HCT116 (cell line): Measurements from ENCODE around the gene MELTF.

ENCODE experiments used
- ATF3 ChIP-seq: IDR thresholded peaks from 2 replicates; pipeline ENCODE4 v1.6.1; 2012
- CEBPB ChIP-seq: IDR thresholded peaks from 2 replicates; pipeline ENCODE4 v1.6.1; 2012; ENCODE audit warnings: low read depth
- CTCF ChIP-seq, 3 experiments: fragments of 200-600 bp in 1 of 3; sonication (generic) in 1 of 3; IDR thresholded peaks in 2 of 3; conservative IDR thresholded peaks in 1 of 3; 2 replicates each; pipeline ENCODE4 v1.5.1; 2012 to 2017; ENCODE audit warnings: low read depth in 2 of 3, low read length in 2 of 3, antibody characterized with exemption in 1 of 3, borderline replicate concordance in 1 of 3, control low read depth in 1 of 3, mild to moderate bottlenecking in 1 of 3, mixed read lengths in 1 of 3, mixed run types in 1 of 3, moderate library complexity in 1 of 3; ENCODE audit not compliant: insufficient read depth in 1 of 3
- ELF1 ChIP-seq: IDR thresholded peaks from 2 replicates; pipeline ENCODE4 v1.6.1; 2012; ENCODE audit warnings: low read depth, borderline replicate concordance
- EZH2 ChIP-seq: fragments of 200-600 bp; sonication (generic); IDR thresholded peaks from 2 replicates; pipeline ENCODE4 v1.6.1; 2017; ENCODE audit warnings: antibody characterized with exemption, mixed run types
- POLR2AphosphoS5 ChIP-seq: IDR thresholded peaks from 2 replicates; pipeline ENCODE4 v1.6.1; 2011; ENCODE audit warnings: mild to moderate bottlenecking, low read depth, low read length, moderate library complexity
- SRF ChIP-seq: IDR thresholded peaks from 2 replicates; pipeline ENCODE4 v1.6.1; 2012; ENCODE audit warnings: low read depth
- YY1 ChIP-seq: IDR thresholded peaks from 2 replicates; pipeline ENCODE4 v1.6.1; 2011; ENCODE audit warnings: low read length, low read depth, moderate library complexity, mild to moderate bottlenecking; ENCODE audit not compliant: insufficient replicate concordance; ENCODE audit errors: extremely low read depth

DNA sequence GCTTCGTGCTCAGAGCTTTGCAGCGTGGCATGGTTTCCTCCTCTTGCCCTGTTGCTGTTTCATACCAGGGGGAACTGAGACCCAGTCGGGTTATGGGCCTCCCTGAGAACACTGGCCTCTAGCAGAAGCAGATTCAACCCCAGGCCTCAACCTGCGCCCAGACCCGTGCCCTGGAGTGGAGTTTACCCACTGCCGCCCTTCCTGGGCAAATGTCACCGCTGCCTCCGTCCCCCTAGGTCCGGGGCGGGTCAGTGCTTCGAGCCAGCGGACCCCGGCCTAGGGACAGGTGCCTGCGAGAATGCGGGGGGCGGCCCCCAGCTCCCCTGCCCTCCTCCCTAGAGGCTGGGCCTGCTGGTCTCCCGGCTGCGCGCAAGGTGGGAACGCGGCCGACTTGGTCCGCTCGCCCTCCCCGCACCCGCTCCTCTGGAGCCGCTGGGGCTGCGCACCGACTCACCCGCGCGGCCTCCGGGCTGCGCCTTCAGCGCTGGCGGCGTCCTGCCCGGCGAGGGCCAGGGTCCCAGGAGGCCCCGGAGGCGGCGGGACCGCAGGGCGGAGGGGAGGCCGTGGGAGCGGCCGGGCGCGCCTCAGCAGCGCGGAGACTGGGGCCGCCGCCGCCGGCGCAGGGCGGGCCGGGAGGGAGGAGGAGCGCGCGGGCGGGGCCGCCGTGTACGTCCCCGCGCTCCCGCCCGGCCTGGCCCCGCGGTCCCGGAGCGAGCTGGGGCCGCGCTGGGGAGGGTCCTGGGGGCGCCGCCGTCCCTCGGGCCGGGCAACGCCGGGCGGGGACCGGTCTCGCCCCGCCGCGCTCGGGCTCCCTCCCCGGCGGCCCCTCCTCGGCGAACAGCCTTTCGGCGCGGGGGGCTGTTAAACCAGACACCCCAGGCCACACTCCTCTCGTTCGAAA, 61.1 kb downstream of the MELTF start, which contains the start of gene PIGZ:
- peak; percentile 72 for TF ChIP-seq POLR2AphosphoS5
- no peak for TF ChIP-seq ATF3
- TF ChIP-seq CTCF (IDR thresholded peaks at IDR 0.05 in 2 of 3, conservative IDR thresholded peaks at IDR 0.05 in 1 of 3; ENCODE audit: borderline replicate concordance in 1 of 3, insufficient read depth in 1 of 3, low read depth in 2 of 3, low read length in 2 of 3) = no peak
- TF ChIP-seq EZH2 = no peak
- no peak for TF ChIP-seq CEBPB
- TF ChIP-seq SRF = no peak
- no peak for TF ChIP-seq ELF1
- TF ChIP-seq YY1 = peak; percentile 29
